Right lung (tissue), 5 donors: Measurements from ENCODE around the gene EFCC1. TPM values are rescaled to one million over a fixed set of nuclear protein-coding genes. Genes with fewer than 3 reads are reported as not detected.
"Not testable (repeated sequence)": the region's sequence is repeated elsewhere in the genome, so short reads cannot be mapped to it uniquely, and the experiment has no call there.

ENCODE experiments used
- DNase-seq, 2 donors: peaks; one replicate each; pipeline ENCODE4 v3.0.0-alpha.2; 2013
- polyA plus RNA-seq, 5 donors: library from polyadenylated mRNA; unstranded; fragments of 120-200 nt; gene quantifications; one replicate each; pipeline versions ENCODE4 v1.2.1 to v1.2.3, GENCODE V29; 2013; ENCODE audit warnings: inconsistent platforms in 1 of 5, low replicate concordance in 1 of 5; ENCODE audit not compliant: insufficient read length in 5 of 5, insufficient read depth in 1 of 5

The EFCC1 gene
- polyA plus RNA-seq, 5 donors, result 9.0 to 18.0 (median 12.4) TPM

GRCh38 chr3:129052675-129053074 is 51.6 kb downstream of the EFCC1 start:
- peak; percentile 70 to 77 for DNase-seq

DNA sequence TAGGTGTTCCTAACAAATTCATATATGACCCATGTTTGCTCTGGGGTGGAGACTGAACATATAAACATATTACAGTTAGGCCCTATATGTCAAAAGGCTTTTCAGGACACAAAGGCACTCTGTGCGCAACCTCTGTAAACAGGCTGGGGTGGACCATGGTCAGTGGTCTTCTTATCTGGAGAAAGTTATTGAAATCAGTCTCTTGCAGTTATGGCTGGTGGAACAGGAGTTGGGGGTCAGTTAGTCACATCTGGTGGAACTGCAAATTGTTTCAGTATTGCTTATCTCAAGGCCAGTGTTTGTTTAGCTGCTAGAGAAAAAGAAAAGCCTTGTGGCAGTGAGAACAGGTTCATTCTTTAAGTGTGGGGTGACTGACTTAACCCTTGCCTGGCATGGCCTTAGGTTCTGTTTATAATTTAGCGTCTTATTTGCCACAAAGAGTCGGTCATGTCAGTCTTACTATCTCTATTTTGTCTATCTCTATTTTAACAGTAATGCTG is 53.6 kb downstream of the EFCC1 start:
- DNase-seq, result no peak

DNA sequence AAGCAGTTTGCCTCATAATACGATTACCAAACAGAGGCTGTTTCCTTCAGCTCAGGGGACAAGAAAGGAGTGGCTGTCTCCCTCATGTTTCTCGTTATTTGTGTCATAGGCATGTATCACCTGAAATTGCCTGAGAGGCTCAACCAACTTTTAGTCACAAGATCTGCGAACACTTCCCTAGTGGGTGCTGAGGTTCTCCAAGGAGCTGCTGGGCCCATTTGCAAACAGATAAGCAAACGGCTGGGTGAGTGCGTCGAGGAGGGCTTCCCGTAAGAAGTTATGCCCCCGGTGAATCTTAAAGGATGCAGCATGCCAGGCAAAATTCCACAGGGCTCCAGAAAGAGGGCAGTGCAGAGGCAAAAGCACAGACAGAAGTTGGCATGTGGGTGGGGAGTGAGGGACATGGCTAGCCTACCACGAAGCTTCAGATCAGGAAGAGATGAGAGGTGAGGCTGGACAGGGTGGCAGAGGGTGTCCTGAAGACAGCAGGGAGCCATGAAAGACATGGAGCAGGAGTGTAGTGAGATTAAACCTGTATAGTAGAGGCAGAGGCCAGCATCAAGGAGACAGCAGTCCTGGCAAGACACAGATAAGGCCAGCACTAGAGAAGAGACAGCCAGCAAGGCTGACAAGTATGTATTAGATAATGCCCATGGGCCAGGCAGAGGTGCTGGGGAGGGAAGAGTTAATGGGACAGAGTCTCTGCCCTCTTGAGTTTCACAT is 55.5 kb downstream of the EFCC1 start:
- DNase-seq, result no peak

DNA sequence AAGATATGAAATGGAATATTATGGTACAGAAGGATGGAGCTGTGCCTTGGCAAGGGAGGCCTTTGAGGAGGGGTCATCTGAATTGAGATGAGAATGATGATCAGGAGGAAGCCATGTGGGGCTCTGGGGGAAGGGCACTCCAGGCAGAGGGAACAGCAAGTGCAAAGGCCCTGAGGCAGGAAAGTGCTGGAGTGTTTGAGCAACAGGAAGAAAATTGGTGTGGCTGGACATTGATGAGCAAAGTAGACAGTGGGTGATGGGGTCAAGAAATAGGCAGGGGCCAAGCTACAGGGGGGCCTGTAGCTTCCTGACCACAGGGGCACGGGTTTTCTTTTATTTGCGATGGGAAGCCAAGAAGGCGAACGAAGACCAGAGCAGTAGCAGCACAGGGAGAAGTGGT is 56.1 kb downstream of the EFCC1 start:
- DNase-seq, result no peak

- no peak for DNase-seq
These were observed 57.5 kb downstream of the EFCC1 start for GRCh38 chr3:129058441-129059200.

DNA sequence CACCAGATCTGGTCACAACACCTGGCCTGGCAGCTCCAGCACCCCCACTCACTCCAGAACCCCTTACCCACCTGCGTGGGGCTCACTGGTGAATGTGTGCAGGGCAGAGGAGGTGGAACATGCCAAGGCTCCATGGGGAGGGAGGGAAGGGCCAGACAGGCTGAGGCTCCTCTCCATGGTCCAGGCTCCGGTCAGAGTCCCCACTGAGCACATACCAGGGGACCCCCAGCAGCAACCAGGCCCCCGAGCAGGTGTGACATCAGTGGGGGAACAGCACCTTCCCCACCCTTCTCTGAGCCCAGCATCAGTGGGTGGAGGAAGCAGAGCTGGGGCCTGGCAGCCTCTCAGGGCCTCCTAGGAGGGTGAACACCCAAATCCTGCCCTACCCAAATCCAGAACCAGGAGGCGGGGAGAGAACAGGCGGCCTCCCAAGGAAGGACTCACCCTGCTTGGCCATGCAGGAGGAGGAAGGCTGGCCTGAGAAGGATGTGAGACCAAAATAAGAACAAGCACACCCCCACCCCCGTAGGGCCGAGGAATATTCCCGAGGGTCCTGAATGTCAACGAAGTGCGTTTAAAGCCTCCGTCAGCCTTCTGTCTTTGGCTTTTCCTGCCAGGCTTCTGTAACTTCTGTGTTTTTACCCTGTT is 58.3 kb downstream of the EFCC1 start:
- DNase-seq, result no peak

DNA sequence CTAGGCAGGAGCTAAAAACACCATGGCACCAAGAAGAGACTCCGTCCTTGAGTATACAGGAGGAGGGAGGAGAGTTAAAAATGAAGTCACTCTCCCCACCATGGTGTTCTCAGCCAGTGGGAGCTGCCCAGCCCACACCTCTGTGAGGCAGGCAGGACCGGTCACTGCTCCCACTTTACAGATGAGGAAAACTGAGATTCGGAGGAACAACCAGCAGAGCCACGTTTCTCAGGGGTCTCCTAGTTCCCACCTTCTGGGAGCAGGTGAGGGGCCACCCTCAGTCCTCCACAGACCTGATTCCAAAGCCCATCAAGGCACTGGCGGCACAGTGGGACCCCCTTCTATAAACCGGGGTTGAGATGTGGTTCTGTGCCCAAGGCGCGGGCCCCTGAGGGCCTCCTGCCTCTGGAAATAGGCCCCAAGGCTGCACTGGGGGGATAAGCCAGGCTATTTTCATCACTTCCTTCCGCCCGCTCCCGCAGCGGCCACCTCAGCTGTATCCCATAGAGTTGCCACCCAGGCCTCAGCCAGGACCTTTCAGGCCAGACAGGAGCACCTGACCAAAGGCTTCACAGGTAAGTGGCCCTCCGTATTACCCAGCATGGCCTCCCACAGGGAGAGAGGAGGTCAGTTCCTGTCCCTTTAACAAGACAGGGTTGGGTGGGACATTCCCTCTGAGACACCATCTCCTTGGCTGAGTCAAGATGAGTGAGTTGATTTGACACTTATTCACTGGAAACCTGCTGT is 59.3 kb downstream of the EFCC1 start, which contains the start of gene GP9:
Gene GP9, plus strand, starts transcription at position 504 of the 747 bp plus-strand sequence. CDS start 961 bp downstream, outside the sequence.
- no peak for DNase-seq

GRCh38 chr3:129061023-129061887 is 60.2 kb downstream of the EFCC1 start:
- DNase-seq, result no peak

DNA sequence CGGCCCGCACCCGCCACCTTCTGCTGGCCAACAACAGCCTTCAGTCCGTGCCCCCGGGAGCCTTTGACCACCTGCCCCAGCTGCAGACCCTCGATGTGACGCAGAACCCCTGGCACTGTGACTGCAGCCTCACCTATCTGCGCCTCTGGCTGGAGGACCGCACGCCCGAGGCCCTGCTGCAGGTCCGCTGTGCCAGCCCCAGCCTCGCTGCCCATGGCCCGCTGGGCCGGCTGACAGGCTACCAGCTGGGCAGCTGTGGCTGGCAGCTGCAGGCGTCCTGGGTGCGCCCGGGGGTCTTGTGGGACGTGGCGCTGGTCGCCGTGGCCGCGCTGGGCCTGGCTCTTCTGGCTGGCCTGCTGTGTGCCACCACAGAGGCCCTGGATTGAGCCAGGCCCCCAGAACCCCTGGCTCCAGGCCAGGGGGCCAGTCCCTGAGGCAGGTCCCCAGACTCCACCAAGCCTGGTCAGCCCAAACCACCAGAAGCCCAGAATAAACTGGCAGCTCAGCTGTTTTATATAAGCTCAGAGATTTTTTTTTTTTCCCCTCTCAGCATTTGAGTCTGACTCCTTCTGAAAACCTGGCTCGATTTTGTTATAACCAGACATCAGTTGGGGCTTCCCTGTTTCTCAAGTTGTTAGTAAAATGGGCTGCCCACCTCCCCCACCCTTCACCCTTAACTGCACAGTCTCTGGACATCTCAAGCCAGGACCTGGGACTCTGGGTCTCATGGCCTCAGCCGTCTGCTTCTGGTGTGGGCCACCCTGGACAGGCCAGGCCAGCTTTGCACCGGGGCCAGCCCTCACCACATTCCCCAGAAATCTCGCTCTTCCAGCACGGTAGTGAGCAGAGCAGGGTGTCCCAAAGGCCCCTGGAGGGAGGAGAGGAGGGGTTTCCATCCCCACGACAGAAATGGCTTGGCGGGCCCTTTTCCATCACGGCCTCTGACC is 61.1 kb downstream of the EFCC1 start:
- DNase-seq, result no peak

- no peak for DNase-seq
These were observed 62.1 kb downstream of the EFCC1 start for GRCh38 chr3:129063091-129063640.

- no peak for DNase-seq
These were observed 62.9 kb downstream of the EFCC1 start for GRCh38 chr3:129063841-129064482.

- no peak for DNase-seq
These were observed 64.1 kb downstream of the EFCC1 start for GRCh38 chr3:129065016-129065719.

- no peak for DNase-seq
These were observed 64.6 kb downstream of the EFCC1 start for GRCh38 chr3:129065720-129066073.

- not testable (repeated sequence) for DNase-seq
These were observed 66.6 kb downstream of the EFCC1 start for GRCh38 chr3:129067719-129068118.

- DNase-seq, result peak in 1 of 2 donors; percentile 23
These were observed 67.3 kb downstream of the EFCC1 start for GRCh38 chr3:129068291-129068886.

DNA sequence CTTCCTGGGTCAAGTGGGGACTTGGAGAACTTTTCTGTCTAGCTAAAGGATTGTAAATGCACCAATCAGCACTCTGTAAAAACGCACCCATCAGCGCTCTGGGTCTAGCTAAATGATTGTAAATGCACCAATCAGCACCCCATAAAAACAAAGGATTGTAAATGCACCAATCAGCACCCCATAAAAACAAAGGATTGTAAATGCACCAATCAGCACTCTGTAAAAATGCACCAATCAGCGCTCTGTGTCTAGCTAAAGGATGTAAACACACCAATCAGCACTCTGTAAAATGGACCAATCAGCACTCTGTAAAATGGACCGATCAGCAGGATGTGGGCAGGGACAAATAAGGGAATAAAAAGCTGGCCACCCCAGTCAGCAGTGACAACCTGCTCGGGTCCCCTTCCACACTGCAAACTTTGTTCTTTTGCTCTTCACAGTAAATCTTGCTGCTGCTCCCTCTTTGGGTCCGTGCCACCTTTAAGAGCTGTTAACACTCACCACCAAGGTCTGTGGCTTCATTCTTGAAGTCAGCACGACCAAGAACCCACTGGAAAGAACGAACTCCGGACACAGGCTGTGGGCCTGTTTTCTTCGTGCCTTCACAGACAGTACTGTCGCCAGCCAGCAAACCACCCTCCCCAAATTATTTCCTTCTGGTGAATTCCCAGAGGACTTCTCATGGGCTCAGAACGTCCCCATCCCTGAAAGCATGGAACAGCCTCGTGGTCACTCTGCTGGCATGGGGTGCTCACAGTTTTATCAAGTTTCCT is 68.4 kb downstream of the EFCC1 start:
- not testable (repeated sequence) for DNase-seq
